HG03575 (cell line): ENCODE results near the gene COL26A1.

Experiments used
- ATAC-seq: cut with Tn5 transposase; IDR thresholded peaks from one replicate; pipeline ENCODE4 v1.9.1; 2021; ENCODE audit not compliant: unreplicated experiment, insufficient number of reproducible peaks, low FRiP score; ENCODE audit errors: extremely low read depth

Gene COL26A1

GRCh38 chr7:101575721-101576120 is 213.0 kb downstream of the COL26A1 start:
- no peak for ATAC-seq

GRCh38 chr7:101576998-101577397 is 214.3 kb downstream of the COL26A1 start:
- no peak for ATAC-seq

GRCh38 chr7:101578552-101578951 is 215.9 kb downstream of the COL26A1 start:
- ATAC-seq: no peak

GRCh38 chr7:101580596-101580995 is 217.9 kb downstream of the COL26A1 start:
- no peak for ATAC-seq

- ATAC-seq: no peak
These were observed 219.2 kb downstream of the COL26A1 start for GRCh38 chr7:101581891-101582290.

- no peak for ATAC-seq
These were observed 220.3 kb downstream of the COL26A1 start for GRCh38 chr7:101582971-101583370.

- no peak for ATAC-seq
These were observed 223.6 kb downstream of the COL26A1 start for GRCh38 chr7:101586078-101586905.

GRCh38 chr7:101586906-101587677 is 224.4 kb downstream of the COL26A1 start:
- ATAC-seq: no peak

- ATAC-seq: no peak
These were observed 225.7 kb downstream of the COL26A1 start for GRCh38 chr7:101588131-101588935.

- ATAC-seq: no peak
These were observed 226.4 kb downstream of the COL26A1 start for GRCh38 chr7:101589052-101589451.

- ATAC-seq: no peak
These were observed 227.4 kb downstream of the COL26A1 start for GRCh38 chr7:101589976-101590662.

- ATAC-seq: no peak
These were observed 228.2 kb downstream of the COL26A1 start for GRCh38 chr7:101590663-101591435.

GRCh38 chr7:101591504-101591903 is 228.8 kb downstream of the COL26A1 start:
- ATAC-seq: no peak

GRCh38 chr7:101593556-101593955 is 230.9 kb downstream of the COL26A1 start:
- ATAC-seq: no peak

GRCh38 chr7:101594790-101595189 is 232.1 kb downstream of the COL26A1 start:
- ATAC-seq: no peak

- ATAC-seq: no peak
These were observed 232.6 kb downstream of the COL26A1 start for GRCh38 chr7:101595246-101595645.

GRCh38 chr7:101595766-101596537 is 233.3 kb downstream of the COL26A1 start:
- no peak for ATAC-seq
